ENCODE data around the gene SCAPER.
"Not testable (repeated sequence)": the region's sequence is repeated elsewhere in the genome, so short reads cannot be mapped to it uniquely, and the experiment has no call there.

SCAPER gene

GRCh38 chr15:76533995-76534394 is 371.1 kb downstream of the SCAPER start:
- no peak for TF ChIP-seq CTCF (IDR thresholded peaks at IDR 0.05; ENCODE audit: low read length, missing control alignments)
- H3K4me3 ChIP-seq (replicated peaks; ENCODE audit: low read depth, low read length) = no peak overlapping the region
- DNase-seq (ENCODE audit: low read depth) = no peak

GRCh38 chr15:76533060-76533820 is 371.9 kb downstream of the SCAPER start:
- TF ChIP-seq CTCF (IDR thresholded peaks at IDR 0.05; ENCODE audit: low read length, missing control alignments) = no peak
- peak; percentile 17 for DNase-seq (ENCODE audit: low read depth)
- H3K4me3 ChIP-seq (replicated peaks; ENCODE audit: low read depth, low read length) = no peak overlapping the region

GRCh38 chr15:76529911-76530310 is 375.2 kb downstream of the SCAPER start:
- DNase-seq (ENCODE audit: low read depth) = peak; percentile 3
- H3K4me3 ChIP-seq (replicated peaks; ENCODE audit: low read depth, low read length) = no peak overlapping the region
- no peak for TF ChIP-seq CTCF (IDR thresholded peaks at IDR 0.05; ENCODE audit: low read length, missing control alignments)

- TF ChIP-seq CTCF (IDR thresholded peaks at IDR 0.05; ENCODE audit: low read length, missing control alignments) = no peak
- H3K4me3 ChIP-seq (replicated peaks; ENCODE audit: low read depth, low read length) = no peak overlapping the region
- DNase-seq (ENCODE audit: low read depth) = no peak
These were observed 379.0 kb downstream of the SCAPER start for GRCh38 chr15:76526111-76526510.

- no peak for DNase-seq (ENCODE audit: low read depth)
- no peak overlapping the region for H3K4me3 ChIP-seq (replicated peaks; ENCODE audit: low read depth, low read length)
These were observed 387.2 kb downstream of the SCAPER start for GRCh38 chr15:76517910-76518309.

GRCh38 chr15:76514282-76514681 is 390.9 kb downstream of the SCAPER start:
- no peak overlapping the region for H3K4me3 ChIP-seq (replicated peaks; ENCODE audit: low read depth, low read length)
- no peak for TF ChIP-seq CTCF (IDR thresholded peaks at IDR 0.05; ENCODE audit: low read length, missing control alignments)
- DNase-seq (ENCODE audit: low read depth) = no peak

More at GRCh38 chr15:76517910-76518309, 387.2 kb downstream of the SCAPER start:
- TF ChIP-seq CTCF (IDR thresholded peaks at IDR 0.05; ENCODE audit: low read length, missing control alignments) = no peak

- no peak for TF ChIP-seq CTCF (IDR thresholded peaks at IDR 0.05; ENCODE audit: low read length, missing control alignments)
These were observed 392.2 kb downstream of the SCAPER start for GRCh38 chr15:76512971-76513370.

GRCh38 chr15:76510663-76511062 is 394.5 kb downstream of the SCAPER start:
- DNase-seq (ENCODE audit: low read depth); H3K4me3 ChIP-seq (replicated peaks; ENCODE audit: low read depth, low read length): not testable (repeated sequence)

More at GRCh38 chr15:76512971-76513370, 392.2 kb downstream of the SCAPER start:
- H3K4me3 ChIP-seq (replicated peaks; ENCODE audit: low read depth, low read length) = no peak overlapping the region
- DNase-seq (ENCODE audit: low read depth) = no peak

Data from fibroblast of pulmonary artery (primary cell).